ENCODE results near the gene SMCO2.

Gene SMCO2

GRCh38 chr12:27531896-27532295 is 85.4 kb downstream of the SMCO2 start:
- Histone ChIP-seq H3K4me2 (ENCODE audit: low read length, poor library complexity, severe bottlenecking) (no peak overlapping the region), H3K14ac (ENCODE audit: low read length in 2 of 2) (no peak overlapping the region), H3K27ac (ENCODE audit: low read length, poor library complexity, severe bottlenecking) (no peak overlapping the region), H2BK12ac (ENCODE audit: low read length in 2 of 2) (no peak overlapping the region), H2BK5ac (ENCODE audit: low read depth, low read length, poor library complexity, severe bottlenecking) (no peak overlapping the region), H3K4ac (ENCODE audit: low read depth in 1 of 2, low read length in 2 of 2) (no peak overlapping the region), H3K36me3 (ENCODE audit: control insufficient read depth in 1 of 2, insufficient read depth in 2 of 2, low read depth in 1 of 2, low read length in 2 of 2) (peaks cover 10 to 32% of the 10 kb centered on the region in 2 experiments), H3K4me1 (ENCODE audit: control insufficient read depth, insufficient read depth, low read depth, low read length) (peaks cover 9% of the 10 kb centered on the region), H3K23ac (ENCODE audit: low read length in 2 of 2) (no peak overlapping the region), H3K18ac (ENCODE audit: low read depth in 1 of 2, low read length in 2 of 2) (no peak overlapping the region), H2AFZ (ENCODE audit: low read depth, low read length) (no peak overlapping the region), H3K79me1 (replicated peaks; ENCODE audit: low read length, poor library complexity, severe bottlenecking) (peaks cover 6% of the 10 kb centered on the region), H4K8ac (ENCODE audit: low read length) (no peak overlapping the region), H3K4me3 (ENCODE audit: insufficient read depth in 1 of 2, low read depth in 1 of 2, low read length in 2 of 2) (no peak overlapping the region), H2AK5ac (ENCODE audit: low read length, severe bottlenecking) (peak overlapping the region; percentile 29), H2BK15ac (ENCODE audit: low read depth, poor library complexity, severe bottlenecking) (no peak overlapping the region), H2BK120ac (ENCODE audit: low read depth, low read length) (no peak overlapping the region), H3K9ac (ENCODE audit: low read length) (peak overlapping the region; percentile 0), H3K27me3 (ENCODE audit: control insufficient read depth in 1 of 2, insufficient read depth in 1 of 2, low read length in 2 of 2) (no peaks in the 10 kb centered on the region), H3K9me3 (ENCODE audit: control insufficient read depth, low read length) (no peaks in the 10 kb centered on the region), H4K91ac (ENCODE audit: low read length) (no peak overlapping the region)
- 100% methylated on average over 3 of the region's 4 CpGs for WGBS
- DNase-seq = no peak

- Histone ChIP-seq H3K36me3 (ENCODE audit: control insufficient read depth in 1 of 2, insufficient read depth in 2 of 2, low read depth in 1 of 2, low read length in 2 of 2) (peaks cover 10 to 28% of the 10 kb centered on the region in 2 experiments), H3K18ac (ENCODE audit: low read depth in 1 of 2, low read length in 2 of 2) (no peak overlapping the region), H3K79me1 (replicated peaks; ENCODE audit: low read length, poor library complexity, severe bottlenecking) (peaks cover 12% of the 10 kb centered on the region), H2AK5ac (ENCODE audit: low read length, severe bottlenecking) (no peak overlapping the region), H2BK120ac (ENCODE audit: low read depth, low read length) (no peak overlapping the region), H3K4me1 (ENCODE audit: control insufficient read depth, insufficient read depth, low read depth, low read length) (peaks cover 6% of the 10 kb centered on the region), H3K4me2 (ENCODE audit: low read length, poor library complexity, severe bottlenecking) (no peak overlapping the region), H3K23ac (ENCODE audit: low read length in 2 of 2) (no peak overlapping the region), H2BK15ac (ENCODE audit: low read depth, poor library complexity, severe bottlenecking) (no peak overlapping the region), H4K8ac (ENCODE audit: low read length) (peak overlapping the region; percentile 33), H3K14ac (ENCODE audit: low read length in 2 of 2) (no peak overlapping the region), H3K9me3 (ENCODE audit: control insufficient read depth, low read length) (no peaks in the 10 kb centered on the region), H4K91ac (ENCODE audit: low read length) (no peak overlapping the region), H2BK5ac (ENCODE audit: low read depth, low read length, poor library complexity, severe bottlenecking) (no peak overlapping the region), H3K4ac (ENCODE audit: low read depth in 1 of 2, low read length in 2 of 2) (no peak overlapping the region), H2AFZ (ENCODE audit: low read depth, low read length) (no peak overlapping the region), H3K9ac (ENCODE audit: low read length) (peak overlapping the region; percentile 4), H2BK12ac (ENCODE audit: low read length in 2 of 2) (no peak overlapping the region), H3K4me3 (ENCODE audit: insufficient read depth in 1 of 2, low read depth in 1 of 2, low read length in 2 of 2) (no peak overlapping the region), H3K27ac (ENCODE audit: low read length, poor library complexity, severe bottlenecking) (peak overlapping the region; percentile 39), H3K27me3 (ENCODE audit: control insufficient read depth in 1 of 2, insufficient read depth in 1 of 2, low read length in 2 of 2) (no peaks in the 10 kb centered on the region)
- DNase-seq = no peak
- 82% methylated on average over 6 of the region's 6 CpGs for WGBS
Measured at GRCh38 chr12:27534060-27534764, 87.7 kb downstream of the SMCO2 start.

GRCh38 chr12:27534765-27535161 is 88.2 kb downstream of the SMCO2 start:
- DNase-seq = no peak
- Histone ChIP-seq H3K4me1 (ENCODE audit: control insufficient read depth, insufficient read depth, low read depth, low read length) (peaks cover 6% of the 10 kb centered on the region), H3K9me3 (ENCODE audit: control insufficient read depth, low read length) (no peaks in the 10 kb centered on the region), H3K18ac (ENCODE audit: low read depth in 1 of 2, low read length in 2 of 2) (no peak overlapping the region), H4K91ac (ENCODE audit: low read length) (no peak overlapping the region), H3K27ac (ENCODE audit: low read length, poor library complexity, severe bottlenecking) (peak overlapping the region; percentile 30), H3K27me3 (ENCODE audit: control insufficient read depth in 1 of 2, insufficient read depth in 1 of 2, low read length in 2 of 2) (no peaks in the 10 kb centered on the region), H2BK12ac (ENCODE audit: low read length in 2 of 2) (no peak overlapping the region), H3K4me2 (ENCODE audit: low read length, poor library complexity, severe bottlenecking) (no peak overlapping the region), H2AFZ (ENCODE audit: low read depth, low read length) (no peak overlapping the region), H3K36me3 (ENCODE audit: control insufficient read depth in 1 of 2, insufficient read depth in 2 of 2, low read depth in 1 of 2, low read length in 2 of 2) (peaks cover 10 to 28% of the 10 kb centered on the region in 2 experiments), H2BK15ac (ENCODE audit: low read depth, poor library complexity, severe bottlenecking) (no peak overlapping the region), H4K8ac (ENCODE audit: low read length) (no peak overlapping the region), H2AK5ac (ENCODE audit: low read length, severe bottlenecking) (no peak overlapping the region), H3K23ac (ENCODE audit: low read length in 2 of 2) (no peak overlapping the region), H3K14ac (ENCODE audit: low read length in 2 of 2) (no peak overlapping the region), H2BK5ac (ENCODE audit: low read depth, low read length, poor library complexity, severe bottlenecking) (no peak overlapping the region), H2BK120ac (ENCODE audit: low read depth, low read length) (no peak overlapping the region), H3K4me3 (ENCODE audit: insufficient read depth in 1 of 2, low read depth in 1 of 2, low read length in 2 of 2) (no peak overlapping the region), H3K4ac (ENCODE audit: low read depth in 1 of 2, low read length in 2 of 2) (no peak overlapping the region), H3K9ac (ENCODE audit: low read length) (peak overlapping the region; percentile 4), H3K79me1 (replicated peaks; ENCODE audit: low read length, poor library complexity, severe bottlenecking) (peaks cover 12% of the 10 kb centered on the region)
- 100% methylated on average over 1 of the region's 1 CpG for WGBS

- no peak overlapping the region for H4K91ac ChIP-seq (ENCODE audit: low read length)
- H3K23ac ChIP-seq (ENCODE audit: low read length in 2 of 2) = no peak overlapping the region
- no peak overlapping the region for H3K18ac ChIP-seq (ENCODE audit: low read depth in 1 of 2, low read length in 2 of 2)
- no peak for DNase-seq
- no peak overlapping the region for H2BK12ac ChIP-seq (ENCODE audit: low read length in 2 of 2)
- no peaks in the 10 kb centered on the region for H3K9me3 ChIP-seq (ENCODE audit: control insufficient read depth, low read length)
- over 99% methylated on average over 6 of the region's 6 CpGs for WGBS
- no peak overlapping the region for H2BK5ac ChIP-seq (ENCODE audit: low read depth, low read length, poor library complexity, severe bottlenecking)
- no peak overlapping the region for H3K4me2 ChIP-seq (ENCODE audit: low read length, poor library complexity, severe bottlenecking)
- peaks cover 14% of the 10 kb centered on the region for H3K79me1 ChIP-seq (replicated peaks; ENCODE audit: low read length, poor library complexity, severe bottlenecking)
- no peak overlapping the region for H3K4ac ChIP-seq (ENCODE audit: low read depth in 1 of 2, low read length in 2 of 2)
- no peak overlapping the region for H3K9ac ChIP-seq (ENCODE audit: low read length)
- no peak overlapping the region for H3K14ac ChIP-seq (ENCODE audit: low read length in 2 of 2)
- no peak overlapping the region for H2BK120ac ChIP-seq (ENCODE audit: low read depth, low read length)
- no peaks in the 10 kb centered on the region for H3K27me3 ChIP-seq (ENCODE audit: control insufficient read depth in 1 of 2, insufficient read depth in 1 of 2, low read length in 2 of 2)
- H3K4me3 ChIP-seq (ENCODE audit: insufficient read depth in 1 of 2, low read depth in 1 of 2, low read length in 2 of 2) = no peak overlapping the region
- peaks cover 10 to 28% of the 10 kb centered on the region in 2 experiments for H3K36me3 ChIP-seq (ENCODE audit: control insufficient read depth in 1 of 2, insufficient read depth in 2 of 2, low read depth in 1 of 2, low read length in 2 of 2)
- H2AFZ ChIP-seq (ENCODE audit: low read depth, low read length) = no peak overlapping the region
- no peak overlapping the region for H4K8ac ChIP-seq (ENCODE audit: low read length)
- no peak overlapping the region for H2BK15ac ChIP-seq (ENCODE audit: low read depth, poor library complexity, severe bottlenecking)
- no peak overlapping the region for H2AK5ac ChIP-seq (ENCODE audit: low read length, severe bottlenecking)
- H3K27ac ChIP-seq (ENCODE audit: low read length, poor library complexity, severe bottlenecking) = no peak overlapping the region
- H3K4me1 ChIP-seq (ENCODE audit: control insufficient read depth, insufficient read depth, low read depth, low read length) = peaks cover 6% of the 10 kb centered on the region
Measured at GRCh38 chr12:27535318-27535717, 88.8 kb downstream of the SMCO2 start.

Measured in mesenchymal stem cell (in vitro differentiated cells and primary cell).